H1 (cell line): Measurements from ENCODE around the gene CDH1. TPM values are rescaled to one million over a fixed set of nuclear protein-coding genes. Genes with fewer than 3 reads are reported as not detected.

Source experiments
- CTCF ChIA-PET: fragments of 300-600 bp; sonication (Branson Sonifier 250); formaldehyde crosslinking; loops from one replicate; lab custom pipeline; 2021; ENCODE audit not compliant: partially characterized antibody; lab: Charles Lee
- POLR2A ChIA-PET: fragments of 300-600 bp; sonication (Branson Sonifier 250); formaldehyde crosslinking; loops from one replicate; lab custom pipeline; 2021; ENCODE audit warnings: inconsistent platforms; ENCODE audit not compliant: partially characterized antibody; lab: Charles Lee
- DNase-seq, 2 experiments: peaks; one replicate each; pipeline versions ENCODE4 v3.0.0 to v3.0.0-alpha.2; 2010 to 2022; ENCODE audit warnings: low spot score in 2 of 2, low read depth in 1 of 2, mixed read lengths in 1 of 2
- FAIRE-seq: peaks from 2 replicates; lab custom pipeline; 2011; peaks lifted over from hg19 to GRCh38; lab: Jason Lieb, UNC
- H2AFZ ChIP-seq: 2 replicates; pipeline ENCODE4 v1.8.1; 2012; ENCODE audit warnings: low read length, inconsistent platforms
- H2AK5ac ChIP-seq: 2 replicates; pipeline ENCODE4 v1.6.1; 2013; ENCODE audit warnings: low read depth, low read length
- H2BK120ac ChIP-seq: replicated peaks from 2 replicates; pipeline ENCODE3; 2013; ENCODE audit warnings: low read depth, low read length, inconsistent platforms
- H2BK12ac ChIP-seq: 2 replicates; pipeline ENCODE4 v1.6.1; 2013; ENCODE audit warnings: low read depth, low read length
- H2BK15ac ChIP-seq: 2 replicates; pipeline ENCODE4 v1.6.1; 2013; ENCODE audit warnings: low read length
- H2BK20ac ChIP-seq: 2 replicates; pipeline ENCODE4 v1.6.1; 2013; ENCODE audit warnings: low read length
- H2BK5ac ChIP-seq: 2 replicates; pipeline ENCODE4 v1.6.1; 2013; ENCODE audit warnings: low read depth, low read length
- H3K14ac ChIP-seq: 2 replicates; pipeline ENCODE4 v1.6.1; 2013; ENCODE audit warnings: inconsistent platforms; ENCODE audit not compliant: insufficient read length
- H3K18ac ChIP-seq: 2 replicates; pipeline ENCODE4 v1.6.1; 2013; ENCODE audit warnings: low read length; ENCODE audit errors: extremely low read depth
- H3K23ac ChIP-seq: 2 replicates; pipeline ENCODE4 v1.6.1; 2013; ENCODE audit warnings: inconsistent platforms; ENCODE audit not compliant: insufficient read length
- H3K23me2 ChIP-seq: 2 replicates; pipeline ENCODE4 v1.6.1; 2013; ENCODE audit warnings: low read depth, low read length
- H3K27ac ChIP-seq: 2 replicates; pipeline ENCODE4 v1.6.1; 2011; ENCODE audit warnings: low read depth, low read length, inconsistent platforms
- H3K27me3 ChIP-seq, 4 experiments: replicated peaks in 1 of 4; 1 replicate in 1 of 4; 2 replicates in 3 of 4; pipeline versions ENCODE4 v1.6.1 to v1.8.1; 2011 to 2013; ENCODE audit warnings: low read length in 3 of 4, mild to moderate bottlenecking in 3 of 4, inconsistent platforms in 2 of 4, mixed read lengths in 2 of 4, moderate library complexity in 1 of 4; ENCODE audit not compliant: control insufficient read depth in 3 of 4, insufficient read depth in 3 of 4; ENCODE audit errors: extremely low read depth in 1 of 4
- H3K36me3 ChIP-seq, 4 experiments: 2 replicates each; pipeline versions ENCODE4 v1.6.1 to v1.8.1; 2011 to 2013; ENCODE audit warnings: mild to moderate bottlenecking in 4 of 4, low read length in 3 of 4, moderate library complexity in 2 of 4, control low read depth in 1 of 4, inconsistent platforms in 1 of 4; ENCODE audit not compliant: insufficient read depth in 4 of 4, control insufficient read depth in 2 of 4
- H3K4ac ChIP-seq: replicated peaks from 2 replicates; pipeline ENCODE3; 2013; ENCODE audit warnings: low read length, low read depth, mixed read lengths, inconsistent platforms; ENCODE audit not compliant: insufficient read length
- H3K4me1 ChIP-seq, 4 experiments: replicated peaks in 1 of 4; 1 replicate in 1 of 4; 2 replicates in 3 of 4; pipeline versions ENCODE4 v1.6.1 to v1.8.1; 2011 to 2013; ENCODE audit warnings: low read length in 3 of 4, inconsistent platforms in 2 of 4, mixed read lengths in 1 of 4; ENCODE audit not compliant: insufficient read depth in 4 of 4, control insufficient read depth in 3 of 4
- H3K4me2 ChIP-seq, 2 experiments: 2 replicates each; pipeline versions ENCODE4 v1.6.1 to v1.8.1; 2011 to 2013; ENCODE audit warnings: low read depth in 2 of 2, low read length in 2 of 2, control low read depth in 1 of 2, inconsistent platforms in 1 of 2, mild to moderate bottlenecking in 1 of 2; ENCODE audit not compliant: insufficient read depth in 1 of 2
- H3K4me3 ChIP-seq, 4 experiments: fragments of 200-600, 300-600 bp in 1 of 4; sonication (generic), shearing (Covaris generic), sonication (Bioruptor Twin) in 1 of 4; 2 replicates each; pipeline versions ENCODE4 v1.5.1 to v1.8.1; 2011 to 2016; ENCODE audit warnings: low read length in 4 of 4, low read depth in 3 of 4, control low read depth in 2 of 4, inconsistent platforms in 2 of 4, mild to moderate bottlenecking in 2 of 4, mixed read lengths in 1 of 4, moderate library complexity in 1 of 4; ENCODE audit not compliant: insufficient read depth in 2 of 4; ENCODE audit errors: extremely low read depth in 1 of 4
- H3K56ac ChIP-seq: replicated peaks from 2 replicates; pipeline ENCODE3; 2013; ENCODE audit warnings: low read depth, mild to moderate bottlenecking, mixed read lengths, low read length, inconsistent platforms; ENCODE audit not compliant: insufficient read length
- H3K79me1 ChIP-seq: 2 replicates; pipeline ENCODE4 v1.6.1; 2013; ENCODE audit warnings: low read depth, low read length, control low read depth
- H3K79me2 ChIP-seq, 2 experiments: 2 replicates each; pipeline versions ENCODE4 v1.6.1 to v1.8.1; 2012 to 2013; ENCODE audit warnings: low read length in 2 of 2, mild to moderate bottlenecking in 2 of 2, inconsistent platforms in 1 of 2; ENCODE audit not compliant: insufficient read depth in 2 of 2, control insufficient read depth in 1 of 2
- H3K9ac ChIP-seq, 4 experiments: replicated peaks in 1 of 4; 1 replicate in 1 of 4; 2 replicates in 3 of 4; pipeline versions ENCODE4 v1.6.1 to v1.8.1; 2011 to 2013; ENCODE audit warnings: low read depth in 3 of 4, low read length in 3 of 4, control low read depth in 2 of 4, mild to moderate bottlenecking in 2 of 4, moderate library complexity in 2 of 4, inconsistent platforms in 1 of 4; ENCODE audit errors: extremely low read depth in 1 of 4
- H3K9me3 ChIP-seq, 2 experiments: 2 replicates each; pipeline versions ENCODE4 v1.6.1 to v1.8.1; 2012 to 2013; ENCODE audit warnings: mild to moderate bottlenecking in 2 of 2, moderate library complexity in 2 of 2, control low read depth in 1 of 2, inconsistent platforms in 1 of 2, low read depth in 1 of 2, low read length in 1 of 2, mixed read lengths in 1 of 2; ENCODE audit not compliant: insufficient read depth in 2 of 2
- H4K20me1 ChIP-seq, 2 experiments: replicated peaks in 1 of 2; 2 replicates each; pipeline versions ENCODE3 to v1.8.1; 2011 to 2013; ENCODE audit warnings: inconsistent platforms in 2 of 2, low read length in 2 of 2, mild to moderate bottlenecking in 1 of 2; ENCODE audit not compliant: insufficient read depth in 2 of 2, control insufficient read depth in 1 of 2
- H4K5ac ChIP-seq: 2 replicates; pipeline ENCODE4 v1.6.1; 2013; ENCODE audit warnings: low read length, low read depth, mixed read lengths, inconsistent platforms; ENCODE audit not compliant: insufficient read length
- H4K8ac ChIP-seq: 2 replicates; pipeline ENCODE4 v1.8.0; 2013; ENCODE audit warnings: mild to moderate bottlenecking, moderate library complexity, low read length, inconsistent platforms; ENCODE audit not compliant: insufficient read depth; ENCODE audit errors: extremely low read depth
- H4K91ac ChIP-seq: replicated peaks from 2 replicates; pipeline ENCODE3; 2013; ENCODE audit warnings: low read length, mixed read lengths, inconsistent platforms; ENCODE audit not compliant: insufficient read length
- NANOG ChIP-seq: IDR thresholded peaks from 2 replicates; pipeline ENCODE4 v1.6.1; 2011; ENCODE audit warnings: low read length, low read depth, mild to moderate bottlenecking, inconsistent platforms; ENCODE audit not compliant: insufficient read depth, poor library complexity, severe bottlenecking
- WGBS, 2 experiments: shearing (Covaris generic) in 1 of 2; methylation state at CpG; one replicate each; pipeline versions ENCODE4 v1.1.6 to v1.1.7; 2013 to 2015; ENCODE audit warnings: low lambda C conversion rate in 2 of 2, mixed read lengths in 2 of 2, inconsistent platforms in 1 of 2, low coverage in 1 of 2, missing lambda C conversion rate in 1 of 2; ENCODE audit not compliant: insufficient replicate concordance in 2 of 2, insufficient coverage in 1 of 2, insufficient read length in 1 of 2; ENCODE audit errors: extremely low coverage in 1 of 2, missing lambda C conversion rate in 1 of 2; 5-methylcytosine and 5-hydroxymethylcytosine counted together
- polyA plus RNA-seq, 7 experiments: library from polyadenylated mRNA; depleted of rRNA in 3 of 7; stranded (reverse) in 5 of 7; unstranded in 2 of 7; fragments of >200 nt in 5 of 7; fragments of 200-250 nt in 2 of 7; gene quantifications; 1 replicate in 5 of 7; 2 replicates in 1 of 7; 4 replicates in 1 of 7; pipeline versions ENCODE4 v1.2.1 to v1.2.3, GENCODE V29; 2011 to 2013; ENCODE audit warnings: missing spikeins in 2 of 7, mixed read lengths in 2 of 7
- total RNA-seq: library from RNA; stranded (reverse); fragmentation: NEBNext Ultra II Directional; extraction: Animal tissue kit (Norgen Biotek cat#: 25700); gene quantifications from 2 replicates; pipeline ENCODE4 v1.2.1, GENCODE V29; 2021

The CDH1 gene
- total and polyA plus RNA-seq, 2 of the 8 experiments (the other 6 are each of a cell fraction or from before 2014, with no cell fraction given): 133 to 265 TPM

DNA sequence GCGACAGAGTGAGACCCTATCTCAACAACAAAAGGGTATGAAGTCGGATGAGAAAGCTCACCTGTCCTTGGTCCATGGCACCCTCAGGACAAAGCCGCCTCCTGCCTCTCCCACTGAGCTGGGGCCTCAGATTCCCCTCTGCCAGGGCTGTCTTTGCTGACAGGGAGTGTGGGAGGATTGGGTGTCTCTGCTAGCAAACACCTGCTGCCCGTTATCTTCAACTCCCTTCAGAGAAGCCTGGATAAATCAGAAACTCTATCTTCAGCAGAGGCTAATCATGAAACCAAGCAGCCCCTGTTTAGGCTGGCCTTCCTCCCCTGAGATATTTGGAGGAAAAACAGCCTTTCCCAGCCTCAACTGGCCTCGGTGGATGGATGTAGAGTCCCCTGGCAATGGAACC, 36.3 kb upstream of the CDH1 start:
- H2BK120ac ChIP-seq: no peak overlapping the region
- no peak overlapping the region for H4K5ac ChIP-seq
- 92% methylated on average over 5 of the region's 5 CpGs; no CpG with 5 or more reads in 1 of the 2 experiments for WGBS, 2 experiments
- no peaks in the 10 kb centered on the region for H3K79me2 ChIP-seq
- H4K91ac ChIP-seq: no peak overlapping the region
- no peak overlapping the region for H3K4ac ChIP-seq
- no peaks in the 10 kb centered on the region for H4K20me1 ChIP-seq
- ChIA-PET POLR2A (interaction anchor here (0.6 to 1.1 kb wide), 6 partner anchors 14 to 171 kb away, joined by 3 to 4 read pairs (median 3); no protein-coding TSS in a partner anchor), CTCF (interaction anchor here (0.5 to 4.8 kb wide), 7 partner anchors 25 to 147 kb away, joined by 3 to 20 read pairs (median 4); no protein-coding TSS in a partner anchor)
- no peak overlapping the region for H2AK5ac ChIP-seq
- H3K27me3 ChIP-seq: no peaks in the 10 kb centered on the region
- no peak overlapping the region for H4K8ac ChIP-seq
- H3K23me2 ChIP-seq: no peaks in the 10 kb centered on the region
- no peak overlapping the region for H2BK20ac ChIP-seq
- H3K4me2 ChIP-seq: no peak overlapping the region
- H3K4me3 ChIP-seq: no peak overlapping the region
- no peak overlapping the region for H2BK5ac ChIP-seq
- H3K18ac ChIP-seq: no peak overlapping the region
- DNase-seq: no peak
- H2AFZ ChIP-seq: no peak overlapping the region
- H2BK12ac ChIP-seq: no peak overlapping the region
- H3K56ac ChIP-seq: no peak overlapping the region
- H3K27ac ChIP-seq: no peak overlapping the region
- no peak overlapping the region for H3K9ac ChIP-seq
- H3K9me3 ChIP-seq: no peaks in the 10 kb centered on the region
- H2BK15ac ChIP-seq: no peak overlapping the region
- H3K23ac ChIP-seq: no peak overlapping the region
- H3K79me1 ChIP-seq: no peaks in the 10 kb centered on the region; the same call in 1 of the 2 replicates
- H3K4me1 ChIP-seq: no peaks in the 10 kb centered on the region
- H3K36me3 ChIP-seq: peaks cover 6 to 33% (median 23%) of the 10 kb centered on the region in 4 experiments; a peak in 7 of 8 replicates
- no peak for FAIRE-seq
- TF ChIP-seq NANOG: no peak
- H3K14ac ChIP-seq: no peak overlapping the region
